K562 (cell line): ENCODE results near the gene SLAMF7.

ENCODE experiments used
- JUND ChIP-seq, 2 experiments: IDR thresholded peaks; 2 replicates in 1 of 2; 3 replicates in 1 of 2; pipeline ENCODE4 v1.6.1; 2011; ENCODE audit warnings: borderline replicate concordance in 2 of 2, low read depth in 2 of 2, low read length in 2 of 2, improper control_type of control experiment in 1 of 2, missing biosample characterization in 1 of 2, missing genetic modification characterization in 1 of 2, missing genetic modification reagents in 1 of 2
- MYC ChIP-seq, 2 experiments: fragments of 250-450 bp in 1 of 2; sonication (Bioruptor Pico) in 1 of 2; IDR thresholded peaks; 2 replicates each; pipeline versions ENCODE4 v1.5.1 to v1.6.1; 2012 to 2021; ENCODE audit warnings: low read depth in 2 of 2, borderline replicate concordance in 1 of 2, improper control_type of control experiment in 1 of 2, low read length in 1 of 2, mild to moderate bottlenecking in 1 of 2, moderate library complexity in 1 of 2
- NFXL1 ChIP-seq: fragments of 450-650 bp; formaldehyde crosslinking; IDR thresholded peaks from 2 replicates; pipeline ENCODE4 v1.4.0; 2021; ENCODE audit warnings: mild to moderate bottlenecking
- PHB ChIP-seq: fragments of 250-450 bp; sonication (Bioruptor Pico); IDR thresholded peaks from 2 replicates; pipeline ENCODE4 v1.5.0; 2021
- SETDB1 ChIP-seq: IDR thresholded peaks from one replicate; pipeline ENCODE4 v1.6.1; 2012; ENCODE audit warnings: low read length, control low read depth, inconsistent platforms
- SP1 ChIP-seq: sonication (generic); formaldehyde crosslinking; IDR thresholded peaks from 2 replicates; pipeline ENCODE4 v1.8.1; 2022; ENCODE audit warnings: mild to moderate bottlenecking, missing genetic modification reagents
- SP2 ChIP-seq: IDR thresholded peaks from 2 replicates; pipeline ENCODE4 v1.6.1; 2011; ENCODE audit warnings: mild to moderate bottlenecking, low read depth, low read length, moderate library complexity; ENCODE audit not compliant: poor library complexity, severe bottlenecking; ENCODE audit errors: extremely low read depth
- TAL1 ChIP-seq: fragments of 450-650 bp; IDR thresholded peaks from 2 replicates; pipeline ENCODE4 v1.6.1; 2016; ENCODE audit warnings: mild to moderate bottlenecking
- TF ChIP-seq, protein P1 (sequence below), 3 experiments: IDR thresholded peaks in 2 of 3; conservative IDR thresholded peaks in 1 of 3; 2 replicates each; pipeline ENCODE4 v1.5.1; 2011 to 2012; ENCODE audit warnings: low read length in 3 of 3, mild to moderate bottlenecking in 3 of 3, control low read depth in 2 of 3, improper control_type of control experiment in 1 of 3, inconsistent platforms in 1 of 3, low read depth in 1 of 3, mixed read lengths in 1 of 3, moderate library complexity in 1 of 3; ENCODE audit not compliant: insufficient read depth in 2 of 3
- TF ChIP-seq, protein P2 (sequence below): IDR thresholded peaks from 3 replicates; pipeline ENCODE4 v1.6.1; 2011; ENCODE audit warnings: borderline replicate concordance, mild to moderate bottlenecking, moderate library complexity; ENCODE audit not compliant: insufficient read length; ENCODE audit errors: extremely low read depth

DNA sequence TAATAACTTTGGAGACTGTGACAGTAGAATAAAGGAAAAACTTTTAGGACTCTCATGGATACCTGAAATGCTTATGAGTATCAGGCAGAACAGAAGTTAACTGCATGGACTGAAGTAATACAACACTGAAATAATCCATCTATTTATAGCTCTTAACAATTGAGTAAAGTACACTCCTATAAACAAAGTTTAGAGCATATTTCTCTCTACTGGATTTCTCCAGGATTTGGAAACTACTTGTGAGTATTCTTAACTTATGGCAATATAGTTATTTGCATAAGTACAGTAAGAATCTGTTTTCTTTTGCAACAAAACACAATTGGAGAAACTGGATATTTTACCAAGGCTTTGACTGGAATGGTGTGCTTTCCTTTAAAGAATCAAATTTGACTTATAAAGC is 17.6 kb upstream of the SLAMF7 start:
- TF ChIP-seq, protein P1, sequence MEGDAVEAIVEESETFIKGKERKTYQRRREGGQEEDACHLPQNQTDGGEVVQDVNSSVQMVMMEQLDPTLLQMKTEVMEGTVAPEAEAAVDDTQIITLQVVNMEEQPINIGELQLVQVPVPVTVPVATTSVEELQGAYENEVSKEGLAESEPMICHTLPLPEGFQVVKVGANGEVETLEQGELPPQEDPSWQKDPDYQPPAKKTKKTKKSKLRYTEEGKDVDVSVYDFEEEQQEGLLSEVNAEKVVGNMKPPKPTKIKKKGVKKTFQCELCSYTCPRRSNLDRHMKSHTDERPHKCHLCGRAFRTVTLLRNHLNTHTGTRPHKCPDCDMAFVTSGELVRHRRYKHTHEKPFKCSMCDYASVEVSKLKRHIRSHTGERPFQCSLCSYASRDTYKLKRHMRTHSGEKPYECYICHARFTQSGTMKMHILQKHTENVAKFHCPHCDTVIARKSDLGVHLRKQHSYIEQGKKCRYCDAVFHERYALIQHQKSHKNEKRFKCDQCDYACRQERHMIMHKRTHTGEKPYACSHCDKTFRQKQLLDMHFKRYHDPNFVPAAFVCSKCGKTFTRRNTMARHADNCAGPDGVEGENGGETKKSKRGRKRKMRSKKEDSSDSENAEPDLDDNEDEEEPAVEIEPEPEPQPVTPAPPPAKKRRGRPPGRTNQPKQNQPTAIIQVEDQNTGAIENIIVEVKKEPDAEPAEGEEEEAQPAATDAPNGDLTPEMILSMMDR (IDR thresholded peaks at IDR 0.05 in 2 of 3, conservative IDR thresholded peaks at IDR 0.05 in 1 of 3; ENCODE audit: insufficient read depth in 2 of 3, low read depth in 1 of 3, low read length in 3 of 3), result no peak
- TF ChIP-seq SP1 (CRISPR knock-in tag) (no peak), PHB (no peak), JUND (IDR thresholded peaks at IDR 0.05; ENCODE audit: borderline replicate concordance, low read depth, low read length) (no peak), JUND (tag; IDR thresholded peaks at IDR 0.05; ENCODE audit: borderline replicate concordance, low read depth, low read length) (no peak), NFXL1 (no peak), SP2 (no peak), TAL1 (no peak), MYC (IDR thresholded peaks at IDR 0.05; ENCODE audit: low read depth, low read length) (no peak), MYC (CRISPR knock-in tag; IDR thresholded peaks at IDR 0.05; ENCODE audit: borderline replicate concordance, low read depth) (no peak), SETDB1 (no peak)
- TF ChIP-seq, protein P2, sequence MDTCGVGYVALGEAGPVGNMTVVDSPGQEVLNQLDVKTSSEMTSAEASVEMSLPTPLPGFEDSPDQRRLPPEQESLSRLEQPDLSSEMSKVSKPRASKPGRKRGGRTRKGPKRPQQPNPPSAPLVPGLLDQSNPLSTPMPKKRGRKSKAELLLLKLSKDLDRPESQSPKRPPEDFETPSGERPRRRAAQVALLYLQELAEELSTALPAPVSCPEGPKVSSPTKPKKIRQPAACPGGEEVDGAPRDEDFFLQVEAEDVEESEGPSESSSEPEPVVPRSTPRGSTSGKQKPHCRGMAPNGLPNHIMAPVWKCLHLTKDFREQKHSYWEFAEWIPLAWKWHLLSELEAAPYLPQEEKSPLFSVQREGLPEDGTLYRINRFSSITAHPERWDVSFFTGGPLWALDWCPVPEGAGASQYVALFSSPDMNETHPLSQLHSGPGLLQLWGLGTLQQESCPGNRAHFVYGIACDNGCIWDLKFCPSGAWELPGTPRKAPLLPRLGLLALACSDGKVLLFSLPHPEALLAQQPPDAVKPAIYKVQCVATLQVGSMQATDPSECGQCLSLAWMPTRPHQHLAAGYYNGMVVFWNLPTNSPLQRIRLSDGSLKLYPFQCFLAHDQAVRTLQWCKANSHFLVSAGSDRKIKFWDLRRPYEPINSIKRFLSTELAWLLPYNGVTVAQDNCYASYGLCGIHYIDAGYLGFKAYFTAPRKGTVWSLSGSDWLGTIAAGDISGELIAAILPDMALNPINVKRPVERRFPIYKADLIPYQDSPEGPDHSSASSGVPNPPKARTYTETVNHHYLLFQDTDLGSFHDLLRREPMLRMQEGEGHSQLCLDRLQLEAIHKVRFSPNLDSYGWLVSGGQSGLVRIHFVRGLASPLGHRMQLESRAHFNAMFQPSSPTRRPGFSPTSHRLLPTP, result no peak
